ENCODE data around the gene TMEM198. TPM values are rescaled to one million over a fixed set of nuclear protein-coding genes. Genes with fewer than 3 reads are reported as not detected.
A peak's percentile ranks its signal among the peaks of the same experiment; 100 is the strongest.

The TMEM198 gene
- total and polyA plus RNA-seq, 9 of the 15 experiments (the other 6 are each of a cell fraction or from before 2014, with no cell fraction given), result 0.03 to 3.8 (median 1.0) TPM

- TF ChIP-seq HOMEZ (CRISPR knock-in tag; IDR thresholded peaks at IDR 0.05) (no peak), ZFP36 (IDR thresholded peaks at IDR 0.05; ENCODE audit: low read depth, low read length, partially characterized antibody) (peak; percentile 8), SRF (CRISPR knock-in tag; IDR thresholded peaks at IDR 0.05) (no peak; a peak in 1 of 4 replicates), ZNF282 (CRISPR knock-in tag; IDR thresholded peaks at IDR 0.05) (no peak), CREM (IDR thresholded peaks at IDR 0.05; ENCODE audit: low read depth) (peak; percentile 86), ELF4 (CRISPR knock-in tag; IDR thresholded peaks at IDR 0.05) (peak; percentile 67; the same call in 1 of the 2 replicates), NR4A1 (CRISPR knock-in tag; IDR thresholded peaks at IDR 0.05) (no peak), NR4A1 (tag; IDR thresholded peaks at IDR 0.05) (peak; percentile 67), DIDO1 (tag; IDR thresholded peaks at IDR 0.05; ENCODE audit: low read depth) (no peak), EZH2 (IDR thresholded peaks at IDR 0.05; ENCODE audit: borderline replicate concordance, low read depth, low read length) (no peak), TRIM28 (IDR thresholded peaks at IDR 0.05) (no peak), TAF9B (IDR thresholded peaks at IDR 0.05; ENCODE audit: partially characterized antibody) (peak; percentile 60), ZNF740 (CRISPR knock-in tag; IDR thresholded peaks at IDR 0.05) (peak; percentile 47; the same call in 1 of the 2 replicates), ZNF740 (tag; IDR thresholded peaks at IDR 0.05) (no peak), SP1 (CRISPR knock-in tag; IDR thresholded peaks at IDR 0.05) (no peak; the same call in 1 of the 2 replicates), ARHGAP35 (IDR thresholded peaks at IDR 0.05; ENCODE audit: partially characterized antibody) (no peak), STAG1 (CRISPR knock-in tag; IDR thresholded peaks at IDR 0.05; ENCODE audit: borderline replicate concordance) (no peak)
- TF ChIP-seq, protein P1, sequence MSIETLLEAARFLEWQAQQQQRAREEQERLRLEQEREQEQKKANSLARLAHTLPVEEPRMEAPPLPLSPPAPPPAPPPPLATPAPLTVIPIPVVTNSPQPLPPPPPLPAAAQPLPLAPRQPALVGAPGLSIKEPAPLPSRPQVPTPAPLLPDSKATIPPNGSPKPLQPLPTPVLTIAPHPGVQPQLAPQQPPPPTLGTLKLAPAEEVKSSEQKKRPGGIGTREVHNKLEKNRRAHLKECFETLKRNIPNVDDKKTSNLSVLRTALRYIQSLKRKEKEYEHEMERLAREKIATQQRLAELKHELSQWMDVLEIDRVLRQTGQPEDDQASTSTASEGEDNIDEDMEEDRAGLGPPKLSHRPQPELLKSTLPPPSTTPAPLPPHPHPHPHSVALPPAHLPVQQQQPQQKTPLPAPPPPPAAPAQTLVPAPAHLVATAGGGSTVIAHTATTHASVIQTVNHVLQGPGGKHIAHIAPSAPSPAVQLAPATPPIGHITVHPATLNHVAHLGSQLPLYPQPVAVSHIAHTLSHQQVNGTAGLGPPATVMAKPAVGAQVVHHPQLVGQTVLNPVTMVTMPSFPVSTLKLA (conservative IDR thresholded peaks at IDR 0.05), result peak; percentile 93 to 96
- TF ChIP-seq, protein P2, sequence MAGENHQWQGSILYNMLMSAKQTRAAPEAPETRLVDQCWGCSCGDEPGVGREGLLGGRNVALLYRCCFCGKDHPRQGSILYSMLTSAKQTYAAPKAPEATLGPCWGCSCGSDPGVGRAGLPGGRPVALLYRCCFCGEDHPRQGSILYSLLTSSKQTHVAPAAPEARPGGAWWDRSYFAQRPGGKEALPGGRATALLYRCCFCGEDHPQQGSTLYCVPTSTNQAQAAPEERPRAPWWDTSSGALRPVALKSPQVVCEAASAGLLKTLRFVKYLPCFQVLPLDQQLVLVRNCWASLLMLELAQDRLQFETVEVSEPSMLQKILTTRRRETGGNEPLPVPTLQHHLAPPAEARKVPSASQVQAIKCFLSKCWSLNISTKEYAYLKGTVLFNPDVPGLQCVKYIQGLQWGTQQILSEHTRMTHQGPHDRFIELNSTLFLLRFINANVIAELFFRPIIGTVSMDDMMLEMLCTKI (IDR thresholded peaks at IDR 0.05; ENCODE audit: partially characterized antibody), result no peak
- TF ChIP-seq, protein P3, sequence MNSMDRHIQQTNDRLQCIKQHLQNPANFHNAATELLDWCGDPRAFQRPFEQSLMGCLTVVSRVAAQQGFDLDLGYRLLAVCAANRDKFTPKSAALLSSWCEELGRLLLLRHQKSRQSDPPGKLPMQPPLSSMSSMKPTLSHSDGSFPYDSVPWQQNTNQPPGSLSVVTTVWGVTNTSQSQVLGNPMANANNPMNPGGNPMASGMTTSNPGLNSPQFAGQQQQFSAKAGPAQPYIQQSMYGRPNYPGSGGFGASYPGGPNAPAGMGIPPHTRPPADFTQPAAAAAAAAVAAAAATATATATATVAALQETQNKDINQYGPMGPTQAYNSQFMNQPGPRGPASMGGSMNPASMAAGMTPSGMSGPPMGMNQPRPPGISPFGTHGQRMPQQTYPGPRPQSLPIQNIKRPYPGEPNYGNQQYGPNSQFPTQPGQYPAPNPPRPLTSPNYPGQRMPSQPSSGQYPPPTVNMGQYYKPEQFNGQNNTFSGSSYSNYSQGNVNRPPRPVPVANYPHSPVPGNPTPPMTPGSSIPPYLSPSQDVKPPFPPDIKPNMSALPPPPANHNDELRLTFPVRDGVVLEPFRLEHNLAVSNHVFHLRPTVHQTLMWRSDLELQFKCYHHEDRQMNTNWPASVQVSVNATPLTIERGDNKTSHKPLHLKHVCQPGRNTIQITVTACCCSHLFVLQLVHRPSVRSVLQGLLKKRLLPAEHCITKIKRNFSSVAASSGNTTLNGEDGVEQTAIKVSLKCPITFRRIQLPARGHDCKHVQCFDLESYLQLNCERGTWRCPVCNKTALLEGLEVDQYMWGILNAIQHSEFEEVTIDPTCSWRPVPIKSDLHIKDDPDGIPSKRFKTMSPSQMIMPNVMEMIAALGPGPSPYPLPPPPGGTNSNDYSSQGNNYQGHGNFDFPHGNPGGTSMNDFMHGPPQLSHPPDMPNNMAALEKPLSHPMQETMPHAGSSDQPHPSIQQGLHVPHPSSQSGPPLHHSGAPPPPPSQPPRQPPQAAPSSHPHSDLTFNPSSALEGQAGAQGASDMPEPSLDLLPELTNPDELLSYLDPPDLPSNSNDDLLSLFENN (IDR thresholded peaks at IDR 0.05; ENCODE audit: low read depth in 2 of 2, low read length in 2 of 2), result peak in 1 of 2 experiments; percentile 91; a peak in 2 of 4 replicates
Measured at GRCh38 chr2:219514196-219514761, 29.5 kb upstream of the TMEM198 start, which contains the start of gene ASIC4 (continued).

Measured in K562 (cell line).